ENCODE measurements around the gene UQCR11. TPM values are rescaled to one million over a fixed set of nuclear protein-coding genes. Genes with fewer than 3 reads are reported as not detected.
A peak's percentile ranks its signal among the peaks of the same experiment; 100 is the strongest.

UQCR11 gene
- polyA plus RNA-seq, 1 donor: 124 TPM

DNA sequence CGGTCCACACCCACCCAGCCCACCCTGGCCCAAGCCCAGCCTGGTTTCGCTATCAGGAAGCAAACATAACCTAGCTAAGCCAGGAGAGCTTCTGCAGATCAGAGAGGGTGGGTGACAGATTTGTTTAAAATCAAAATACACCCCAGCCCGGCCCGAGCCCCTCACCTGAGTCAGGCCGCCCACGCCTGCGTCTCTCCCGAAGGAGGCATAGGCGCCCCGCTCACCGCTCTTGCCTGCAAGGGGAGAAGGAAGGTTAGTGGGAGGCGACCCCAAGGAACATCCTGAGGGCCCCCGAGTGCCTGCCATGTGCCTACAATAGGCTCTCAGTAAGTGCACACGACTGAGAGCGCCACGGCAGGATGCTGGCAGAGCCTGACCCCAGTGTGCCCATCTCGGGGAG lies 21.9 kb upstream of the UQCR11 start:
- peaks cover 61% of the 10 kb centered on the region for H3K36me3 ChIP-seq (ENCODE audit: control insufficient read depth, insufficient read depth, low read length)

DNA sequence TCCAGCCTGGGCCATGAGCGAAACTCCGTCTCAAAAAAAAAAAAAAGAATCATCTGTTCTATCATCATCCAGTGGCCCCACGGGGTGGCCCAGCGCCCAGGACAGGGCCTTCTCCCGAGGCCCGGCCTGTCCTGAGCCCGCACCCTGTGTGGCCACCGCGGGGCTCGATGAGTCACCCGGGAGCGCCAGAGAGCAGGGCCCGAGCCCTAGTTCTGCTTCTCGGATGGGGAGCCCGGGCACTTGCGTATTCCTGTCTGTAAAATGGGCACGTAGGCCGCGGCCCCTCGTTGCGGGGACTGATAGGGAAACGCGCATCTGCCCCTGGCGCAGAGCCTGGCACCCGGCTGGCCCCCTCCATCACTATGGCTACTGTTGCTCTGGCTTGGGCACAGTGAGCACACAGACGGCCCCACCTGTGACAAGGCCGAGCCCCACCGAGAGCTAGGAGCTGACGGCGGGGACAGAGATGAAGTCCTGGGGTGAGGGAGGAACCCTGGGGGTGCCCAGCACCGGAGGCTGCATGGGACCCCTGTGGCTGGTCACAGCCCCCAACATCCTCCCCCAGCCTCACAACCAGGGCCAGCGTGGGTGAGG lies 21.3 kb upstream of the UQCR11 start:
- H3K27me3 ChIP-seq (ENCODE audit: control insufficient read depth, insufficient read depth, low read length): no peaks in the 10 kb centered on the region
- peaks cover 16% of the 10 kb centered on the region for H3K9me3 ChIP-seq (ENCODE audit: control insufficient read depth, low read depth, low read length)
- no peak overlapping the region for H3K4me3 ChIP-seq (ENCODE audit: low read length)
- WGBS (ENCODE audit: insufficient coverage, low lambda C conversion rate): no CpG with 5 or more reads among the region's 32 CpGs
- peaks cover 59% of the 10 kb centered on the region for H3K36me3 ChIP-seq (ENCODE audit: control insufficient read depth, insufficient read depth, low read length)
- no peaks in the 10 kb centered on the region for H3K4me1 ChIP-seq (ENCODE audit: control insufficient read depth, insufficient read depth, low read length)
- no peak overlapping the region for H3K27ac ChIP-seq (ENCODE audit: low read length)
- no peak for DNase-seq

More for the DNA sequence above, 21.9 kb upstream of the UQCR11 start:
- no peak overlapping the region for H3K27ac ChIP-seq (ENCODE audit: low read length)
- no peaks in the 10 kb centered on the region for H3K27me3 ChIP-seq (ENCODE audit: control insufficient read depth, insufficient read depth, low read length)
- H3K4me3 ChIP-seq (ENCODE audit: low read length): no peak overlapping the region
- DNase-seq: no peak
- H3K9me3 ChIP-seq (ENCODE audit: control insufficient read depth, low read depth, low read length): peaks cover 16% of the 10 kb centered on the region
- WGBS (ENCODE audit: insufficient coverage, low lambda C conversion rate): no CpG with 5 or more reads among the region's 17 CpGs
- H3K4me1 ChIP-seq (ENCODE audit: control insufficient read depth, insufficient read depth, low read length): peaks cover 1% of the 10 kb centered on the region

DNA sequence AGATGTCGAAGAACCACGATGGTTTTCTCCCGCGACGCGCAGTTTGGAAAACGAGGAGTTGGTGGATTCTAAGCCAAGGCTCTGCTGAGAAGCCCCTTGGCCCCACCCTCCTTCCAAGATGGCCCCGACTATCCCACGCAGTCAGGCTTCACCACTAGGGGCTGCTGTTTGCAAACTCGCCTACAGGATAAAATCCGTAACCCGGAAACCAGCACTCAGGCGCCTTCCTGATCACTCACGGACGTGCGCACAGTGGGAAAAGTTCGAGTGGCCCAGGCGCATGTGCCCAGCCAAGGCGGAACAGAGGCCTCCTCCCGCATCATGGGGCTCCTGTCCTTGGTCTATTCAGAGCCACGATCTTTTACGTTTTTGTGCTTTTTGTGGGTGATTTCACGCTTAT lies 19.2 kb upstream of the UQCR11 start:
- H3K36me3 ChIP-seq (ENCODE audit: control insufficient read depth, insufficient read depth, low read length): peaks cover 57% of the 10 kb centered on the region

DNA sequence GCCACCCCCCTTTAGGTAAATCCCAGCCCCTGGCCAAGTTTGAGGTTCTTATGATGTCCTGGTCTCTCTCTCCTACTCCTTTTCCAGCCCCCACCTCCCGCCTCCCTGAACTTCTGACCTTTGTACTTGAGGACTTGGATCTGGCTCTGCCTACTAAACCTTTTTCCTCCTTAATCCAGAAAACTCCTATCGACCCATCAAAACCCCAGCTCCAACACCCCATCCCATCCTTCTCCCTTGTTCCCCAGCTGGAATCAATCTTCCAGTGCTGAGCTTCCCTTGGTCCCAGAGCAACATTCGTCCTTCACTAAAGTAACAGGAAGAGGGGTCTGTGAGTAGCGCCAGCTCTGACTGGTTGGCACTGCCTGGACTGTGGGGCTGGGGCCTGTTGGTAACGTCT lies 17.3 kb upstream of the UQCR11 start:
- peaks cover 68% of the 10 kb centered on the region for H3K36me3 ChIP-seq (ENCODE audit: control insufficient read depth, insufficient read depth, low read length)
- DNase-seq: no peak

More for the DNA sequence above, 19.2 kb upstream of the UQCR11 start:
- H3K4me3 ChIP-seq (ENCODE audit: low read length): no peak overlapping the region
- H3K4me1 ChIP-seq (ENCODE audit: control insufficient read depth, insufficient read depth, low read length): no peaks in the 10 kb centered on the region
- no peaks in the 10 kb centered on the region for H3K27me3 ChIP-seq (ENCODE audit: control insufficient read depth, insufficient read depth, low read length)
- peak in 1 of 2 donors; percentile 22 for DNase-seq
- no peak overlapping the region for H3K27ac ChIP-seq (ENCODE audit: low read length)
- peaks cover 12% of the 10 kb centered on the region for H3K9me3 ChIP-seq (ENCODE audit: control insufficient read depth, low read depth, low read length)
- WGBS (ENCODE audit: insufficient coverage, low lambda C conversion rate): no CpG with 5 or more reads among the region's 23 CpGs

DNA sequence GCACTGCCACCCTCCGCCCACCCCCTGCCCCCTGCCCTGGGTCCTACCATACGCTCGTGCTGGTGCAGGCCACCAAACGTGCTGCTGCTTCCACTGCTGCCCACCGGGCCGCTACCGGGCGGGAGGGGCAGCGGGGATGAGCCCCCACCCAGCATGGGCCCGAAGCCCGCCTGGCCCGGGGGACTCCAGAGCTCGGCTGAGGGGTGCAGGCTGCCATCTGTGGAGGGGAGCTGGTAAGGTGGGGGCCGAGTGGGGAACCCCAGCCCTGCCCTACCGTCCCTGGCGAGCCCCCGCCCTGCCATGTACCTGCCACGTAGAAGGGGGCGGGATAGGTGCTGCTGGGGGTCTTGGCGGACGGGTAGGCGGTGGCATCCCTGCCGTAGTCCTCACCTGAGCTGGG lies 16.7 kb upstream of the UQCR11 start:
- Histone ChIP-seq H3K27ac (ENCODE audit: low read length) (no peak overlapping the region), H3K9me3 (ENCODE audit: control insufficient read depth, low read depth, low read length) (peaks cover 8% of the 10 kb centered on the region), H3K4me1 (ENCODE audit: control insufficient read depth, insufficient read depth, low read length) (no peaks in the 10 kb centered on the region), H3K36me3 (ENCODE audit: control insufficient read depth, insufficient read depth, low read length) (peaks cover 73% of the 10 kb centered on the region), H3K27me3 (ENCODE audit: control insufficient read depth, insufficient read depth, low read length) (no peaks in the 10 kb centered on the region), H3K4me3 (ENCODE audit: low read length) (no peak overlapping the region)
- WGBS (ENCODE audit: insufficient coverage, low lambda C conversion rate): no CpG with 5 or more reads among the region's 23 CpGs
- no peak for DNase-seq

More for the DNA sequence above, 17.3 kb upstream of the UQCR11 start:
- Histone ChIP-seq H3K4me3 (ENCODE audit: low read length) (no peak overlapping the region), H3K9me3 (ENCODE audit: control insufficient read depth, low read depth, low read length) (peaks cover 8% of the 10 kb centered on the region), H3K27me3 (ENCODE audit: control insufficient read depth, insufficient read depth, low read length) (no peaks in the 10 kb centered on the region), H3K27ac (ENCODE audit: low read length) (no peak overlapping the region), H3K4me1 (ENCODE audit: control insufficient read depth, insufficient read depth, low read length) (no peaks in the 10 kb centered on the region)
- WGBS (ENCODE audit: insufficient coverage, low lambda C conversion rate): 90% methylated on average over 2 of the region's 5 CpGs

DNA sequence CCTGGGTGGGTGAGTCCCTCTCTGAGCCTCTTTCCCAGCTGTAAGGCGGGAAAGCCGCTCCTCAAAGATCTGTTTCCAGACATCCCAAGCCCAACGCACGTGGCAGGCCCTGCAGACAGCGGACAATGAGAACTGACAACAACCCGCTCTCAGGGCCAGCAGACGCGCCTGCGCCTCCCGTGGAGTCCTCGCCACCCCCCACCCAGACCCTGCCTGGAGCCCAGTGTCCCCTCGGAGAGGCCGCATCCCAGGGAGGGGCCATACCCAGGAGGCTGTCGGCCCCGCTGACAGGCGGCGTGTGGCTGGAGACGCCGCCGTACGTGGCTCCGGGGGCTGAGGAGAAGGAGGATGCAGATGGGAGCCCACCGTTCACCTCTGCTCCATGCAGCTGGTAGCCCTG lies 16.3 kb upstream of the UQCR11 start:
- Histone ChIP-seq H3K27me3 (ENCODE audit: control insufficient read depth, insufficient read depth, low read length) (no peaks in the 10 kb centered on the region), H3K9me3 (ENCODE audit: control insufficient read depth, low read depth, low read length) (peaks cover 8% of the 10 kb centered on the region), H3K4me1 (ENCODE audit: control insufficient read depth, insufficient read depth, low read length) (no peaks in the 10 kb centered on the region), H3K27ac (ENCODE audit: low read length) (no peak overlapping the region), H3K36me3 (ENCODE audit: control insufficient read depth, insufficient read depth, low read length) (peaks cover 74% of the 10 kb centered on the region), H3K4me3 (ENCODE audit: low read length) (no peak overlapping the region)
- WGBS (ENCODE audit: insufficient coverage, low lambda C conversion rate): no CpG with 5 or more reads among the region's 23 CpGs
- no peak for DNase-seq

DNA sequence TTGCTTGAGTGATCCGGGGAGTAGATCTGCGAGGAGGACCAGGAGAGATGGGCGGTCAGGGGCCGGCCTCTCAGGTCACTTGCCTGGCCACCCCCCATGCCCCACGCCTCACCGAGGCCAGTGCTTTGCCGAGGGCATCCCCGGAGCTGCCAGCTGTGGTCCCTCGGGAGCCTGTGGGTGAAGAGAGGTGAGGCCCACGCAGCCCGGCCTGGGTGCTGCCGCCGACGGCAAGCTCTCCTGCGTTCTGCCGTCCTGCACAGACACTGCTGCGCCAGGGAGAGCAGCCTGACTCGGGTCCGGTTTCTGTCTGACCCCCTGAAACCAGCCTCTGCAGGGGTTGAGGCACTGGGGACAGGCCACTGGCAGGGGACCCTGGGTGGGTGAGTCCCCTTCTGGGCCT lies 15.8 kb upstream of the UQCR11 start:
- peaks cover 8% of the 10 kb centered on the region for H3K9me3 ChIP-seq (ENCODE audit: control insufficient read depth, low read depth, low read length)
- no peak overlapping the region for H3K4me3 ChIP-seq (ENCODE audit: low read length)
- no peak for DNase-seq
- H3K27ac ChIP-seq (ENCODE audit: low read length): no peak overlapping the region
- H3K27me3 ChIP-seq (ENCODE audit: control insufficient read depth, insufficient read depth, low read length): no peaks in the 10 kb centered on the region
- H3K36me3 ChIP-seq (ENCODE audit: control insufficient read depth, insufficient read depth, low read length): peaks cover 76% of the 10 kb centered on the region
- WGBS (ENCODE audit: insufficient coverage, low lambda C conversion rate): no CpG with 5 or more reads among the region's 19 CpGs
- no peaks in the 10 kb centered on the region for H3K4me1 ChIP-seq (ENCODE audit: control insufficient read depth, insufficient read depth, low read length)

DNA sequence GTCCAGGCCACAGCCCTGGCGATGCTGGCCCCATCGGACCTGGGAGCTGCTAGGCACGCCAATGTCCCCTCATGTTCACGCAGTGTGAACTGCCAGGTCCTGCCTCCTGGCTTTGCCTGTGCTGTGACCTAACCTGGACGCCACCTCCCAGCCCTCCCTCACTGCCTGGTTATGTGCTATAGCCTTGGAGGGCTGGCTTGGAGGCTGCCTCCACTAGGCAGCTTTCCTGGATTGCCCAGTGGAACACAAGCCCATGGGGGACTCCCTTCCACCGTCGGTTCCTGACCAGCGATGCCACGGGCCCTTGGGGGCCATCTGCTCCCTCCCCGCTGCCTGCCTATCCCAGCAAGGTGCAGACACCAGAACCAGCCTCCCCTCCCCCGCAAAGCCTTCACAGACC lies 15.2 kb upstream of the UQCR11 start:
- peaks cover 76% of the 10 kb centered on the region for H3K36me3 ChIP-seq (ENCODE audit: control insufficient read depth, insufficient read depth, low read length)
- no CpG with 5 or more reads among the region's 11 CpGs for WGBS (ENCODE audit: insufficient coverage, low lambda C conversion rate)
- H3K27me3 ChIP-seq (ENCODE audit: control insufficient read depth, insufficient read depth, low read length): no peaks in the 10 kb centered on the region

DNA sequence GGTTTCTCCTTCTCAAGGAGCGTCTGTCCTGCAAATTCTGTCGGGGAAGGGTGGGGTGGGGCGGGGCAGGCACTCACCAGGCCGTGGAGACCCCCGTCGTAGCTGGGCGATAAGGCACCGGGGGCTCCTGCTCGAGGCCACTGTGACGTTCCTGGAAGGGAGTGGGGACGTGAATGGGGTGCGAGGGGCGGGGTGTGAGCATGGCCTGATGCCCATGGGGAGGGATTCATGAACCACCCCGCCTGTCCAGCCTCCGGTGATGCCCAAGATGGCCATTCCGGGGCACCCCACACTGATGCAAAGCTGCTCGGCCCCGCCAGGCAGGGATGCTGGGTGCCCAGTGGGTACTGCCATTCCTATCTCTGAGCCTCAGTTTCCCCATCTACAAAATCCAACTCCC lies 14.4 kb upstream of the UQCR11 start:
- Histone ChIP-seq H3K4me1 (ENCODE audit: control insufficient read depth, insufficient read depth, low read length) (no peaks in the 10 kb centered on the region), H3K36me3 (ENCODE audit: control insufficient read depth, insufficient read depth, low read length) (peaks cover 76% of the 10 kb centered on the region), H3K9me3 (ENCODE audit: control insufficient read depth, low read depth, low read length) (peaks cover under 1% of the 10 kb centered on the region), H3K27me3 (ENCODE audit: control insufficient read depth, insufficient read depth, low read length) (no peaks in the 10 kb centered on the region), H3K27ac (ENCODE audit: low read length) (no peak overlapping the region), H3K4me3 (ENCODE audit: low read length) (no peak overlapping the region)
- DNase-seq: no peak
- no CpG with 5 or more reads among the region's 18 CpGs for WGBS (ENCODE audit: insufficient coverage, low lambda C conversion rate)

More for the DNA sequence above, 15.2 kb upstream of the UQCR11 start:
- no peak for DNase-seq
- Histone ChIP-seq H3K9me3 (ENCODE audit: control insufficient read depth, low read depth, low read length) (peaks cover 8% of the 10 kb centered on the region), H3K4me1 (ENCODE audit: control insufficient read depth, insufficient read depth, low read length) (no peaks in the 10 kb centered on the region), H3K27ac (ENCODE audit: low read length) (no peak overlapping the region), H3K4me3 (ENCODE audit: low read length) (no peak overlapping the region)

DNA sequence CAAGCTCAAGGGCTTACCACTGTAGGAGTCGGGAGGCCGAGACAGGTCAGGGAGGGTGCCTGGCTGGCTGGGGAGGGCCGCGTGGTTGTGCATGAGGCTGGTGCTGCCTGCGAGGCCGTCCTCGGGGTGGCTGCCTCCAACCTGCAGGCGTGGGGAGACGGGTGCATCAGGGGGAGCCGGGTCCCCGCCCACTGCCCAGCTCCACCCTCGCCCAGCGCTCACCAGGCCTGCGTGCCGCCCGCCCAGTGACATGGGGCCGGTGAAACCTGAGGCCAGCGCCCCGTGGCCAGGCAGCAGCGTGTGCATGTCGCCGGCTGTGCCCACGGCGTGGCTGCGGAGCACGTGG lies 13.8 kb upstream of the UQCR11 start:
- Histone ChIP-seq H3K4me3 (ENCODE audit: low read length) (no peak overlapping the region), H3K27me3 (ENCODE audit: control insufficient read depth, insufficient read depth, low read length) (no peaks in the 10 kb centered on the region), H3K4me1 (ENCODE audit: control insufficient read depth, insufficient read depth, low read length) (no peaks in the 10 kb centered on the region), H3K36me3 (ENCODE audit: control insufficient read depth, insufficient read depth, low read length) (peaks cover 80% of the 10 kb centered on the region), H3K27ac (ENCODE audit: low read length) (no peak overlapping the region), H3K9me3 (ENCODE audit: control insufficient read depth, low read depth, low read length) (no peaks in the 10 kb centered on the region)
- WGBS (ENCODE audit: insufficient coverage, low lambda C conversion rate): no CpG with 5 or more reads among the region's 26 CpGs
- DNase-seq: no peak

Measured in large intestine (tissue), 3 donors.